GM12865 (cell line): Measurements from ENCODE around the gene COMMD4.

Experiments
- DNase-seq: peaks from one replicate; pipeline ENCODE4 v3.0.0; 2010; ENCODE audit warnings: low read depth
- H3K4me3 ChIP-seq: 2 replicates; pipeline ENCODE4 v1.5.1; 2011; ENCODE audit warnings: mild to moderate bottlenecking, low read depth, low read length, control low read depth
- CTCF ChIP-seq: IDR thresholded peaks from 2 replicates; pipeline ENCODE4 v1.5.1; 2011; ENCODE audit warnings: low read length, control low read depth, low read depth, inconsistent platforms; ENCODE audit not compliant: insufficient read depth; ENCODE audit errors: missing control alignments

The COMMD4 gene

GRCh38 chr15:75359537-75360250 is 23.8 kb downstream of the COMMD4 start:
- no peak overlapping the region for H3K4me3 ChIP-seq
- DNase-seq, result no peak
- no peak for TF ChIP-seq CTCF

DNA sequence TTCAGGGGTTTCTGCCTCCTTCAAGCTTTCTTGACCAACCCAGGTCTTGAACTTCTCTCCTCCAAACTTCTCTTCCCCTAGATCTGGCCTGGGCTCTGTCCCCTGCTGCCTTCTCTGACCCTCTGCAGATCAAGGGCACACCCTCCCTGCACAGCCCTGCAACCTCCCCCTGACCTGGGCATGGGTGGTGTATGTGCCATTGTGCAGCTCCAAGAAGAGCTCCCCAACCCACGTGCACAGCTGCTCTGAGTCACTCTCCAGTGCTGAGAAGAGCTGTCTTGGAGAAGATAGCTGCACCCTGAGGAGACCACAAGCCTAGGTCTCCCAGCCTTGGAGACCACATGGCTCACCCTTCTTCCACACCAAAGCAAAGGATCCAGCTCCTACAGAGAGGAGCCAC is 24.5 kb downstream of the COMMD4 start:
- DNase-seq, result no peak
- no peak for TF ChIP-seq CTCF

DNA sequence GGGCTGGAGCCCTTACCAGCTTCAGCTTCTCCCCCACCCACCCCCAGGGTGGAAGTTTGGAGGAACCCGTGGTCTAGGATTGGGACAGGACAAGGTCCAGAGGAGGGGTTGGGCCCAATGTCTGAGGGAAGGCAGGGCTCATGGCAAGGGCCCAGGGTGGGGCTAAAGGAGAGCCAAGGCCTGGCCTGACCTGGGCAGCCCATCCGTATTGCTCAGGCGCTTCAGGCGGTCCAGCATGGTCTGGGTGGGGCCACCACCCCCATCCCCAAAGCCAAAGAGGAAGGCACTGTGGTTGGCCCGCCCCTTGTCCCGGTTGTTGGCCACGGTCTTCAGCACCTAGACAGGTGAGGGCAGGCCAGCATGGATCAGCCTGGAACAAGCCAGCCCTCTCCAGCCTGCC is 25.0 kb downstream of the COMMD4 start:
- TF ChIP-seq CTCF, result no peak
- H3K4me3 ChIP-seq, result no peak overlapping the region
- DNase-seq, result no peak

More for the DNA sequence above, 24.5 kb downstream of the COMMD4 start:
- no peak overlapping the region for H3K4me3 ChIP-seq

DNA sequence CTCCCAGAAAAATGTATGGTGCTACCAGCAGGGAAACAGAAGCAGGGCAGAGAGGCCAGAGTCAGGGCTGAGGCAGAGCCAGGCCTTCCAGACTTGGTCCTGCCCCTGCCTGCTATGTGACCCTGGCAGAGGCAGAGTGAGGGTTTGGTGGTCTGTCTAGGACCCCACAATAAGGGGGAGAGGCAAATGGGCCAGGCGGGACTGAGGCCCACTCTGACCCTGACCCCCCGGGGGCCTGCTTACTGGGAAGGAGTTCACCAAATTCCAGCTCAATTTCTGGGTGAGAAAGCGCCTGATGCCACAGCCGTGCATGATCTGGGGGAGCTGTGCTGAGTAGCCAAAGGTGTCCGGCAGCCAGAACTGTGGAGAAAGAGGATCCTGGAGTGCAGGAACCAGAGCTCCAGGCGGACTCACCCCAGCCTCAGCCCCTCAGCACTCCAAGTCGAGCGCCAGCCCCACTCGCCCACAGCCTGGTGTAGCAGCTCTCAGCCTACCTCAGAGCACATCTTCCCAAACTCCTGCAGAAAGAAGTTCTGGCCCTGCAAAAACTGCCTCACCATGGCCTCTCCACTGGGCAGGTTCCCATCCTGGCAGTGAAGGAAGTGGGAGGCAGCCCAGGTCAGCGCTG is 25.6 kb downstream of the COMMD4 start:
- H3K4me3 ChIP-seq, result no peak overlapping the region
- no peak for DNase-seq
- TF ChIP-seq CTCF, result no peak

GRCh38 chr15:75361989-75362641 is 26.3 kb downstream of the COMMD4 start:
- no peak for TF ChIP-seq CTCF
- no peak for DNase-seq

DNA sequence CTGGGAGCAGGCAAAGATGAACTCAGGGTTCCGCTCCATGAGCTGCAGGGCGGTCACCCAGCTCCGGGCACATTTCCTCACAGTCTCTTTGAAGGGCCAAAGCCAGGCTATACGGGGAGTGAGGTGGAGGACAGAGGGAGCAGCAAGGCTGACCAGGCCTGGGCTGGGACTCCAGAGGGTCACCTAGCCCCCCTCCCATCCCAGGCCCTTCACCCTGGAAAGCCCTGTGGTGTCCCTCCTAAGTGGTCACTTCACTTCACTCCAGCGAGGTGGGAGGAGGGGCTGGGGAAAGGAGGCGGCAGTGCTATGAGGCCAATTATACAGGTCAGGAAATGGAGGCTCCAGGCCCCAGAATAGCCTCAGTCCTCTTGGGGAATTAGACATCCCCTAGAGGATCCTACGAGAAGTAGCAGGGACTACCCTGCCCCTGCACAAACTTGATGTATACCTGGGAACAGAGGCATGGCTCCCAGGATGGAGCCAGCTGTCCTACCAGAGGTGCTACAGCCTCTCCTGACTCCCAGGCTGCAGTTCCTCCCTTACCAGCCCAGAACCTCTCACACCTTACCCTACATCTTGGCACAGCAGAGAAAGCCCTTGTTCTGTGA is 26.9 kb downstream of the COMMD4 start:
- no peak for DNase-seq
- no peak for TF ChIP-seq CTCF
- no peak overlapping the region for H3K4me3 ChIP-seq

More at GRCh38 chr15:75361989-75362641, 26.3 kb downstream of the COMMD4 start:
- no peak overlapping the region for H3K4me3 ChIP-seq
